HepG2 (cell line): ENCODE measurements around the gene NAPSA. TPM values are rescaled to one million over a fixed set of nuclear protein-coding genes. Genes with fewer than 3 reads are reported as not detected.

ENCODE experiments used
- ATRX ChIP-seq: sonication (generic); formaldehyde crosslinking; IDR thresholded peaks from 2 replicates; pipeline ENCODE4 v1.4.0; 2020; ENCODE audit warnings: missing genetic modification reagents, borderline replicate concordance
- FOSL2 ChIP-seq: sonication (generic); formaldehyde crosslinking; IDR thresholded peaks from 2 replicates; pipeline ENCODE4 v1.4.0; 2020; ENCODE audit warnings: missing genetic modification reagents
- ISL2 ChIP-seq: sonication (generic); formaldehyde crosslinking; IDR thresholded peaks from 2 replicates; pipeline ENCODE4 v1.5.0; 2020; ENCODE audit warnings: missing genetic modification reagents
- MIXL1 ChIP-seq: IDR thresholded peaks from 2 replicates; pipeline ENCODE4 v1.6.1; 2016
- NFIC ChIP-seq: IDR thresholded peaks from 2 replicates; pipeline ENCODE4 v1.6.1; 2012; ENCODE audit warnings: mild to moderate bottlenecking, low read length, inconsistent platforms
- NFRKB ChIP-seq: fragments of 450-650 bp; IDR thresholded peaks from 2 replicates; pipeline ENCODE4 v1.6.1; 2017
- SSRP1 ChIP-seq: IDR thresholded peaks from 2 replicates; pipeline ENCODE4 v1.6.1; 2016; ENCODE audit warnings: control low read depth
- TAF1 ChIP-seq: sonication (generic); formaldehyde crosslinking; IDR thresholded peaks from 2 replicates; pipeline ENCODE4 v1.4.0; 2020; ENCODE audit warnings: missing genetic modification reagents
- ZFX ChIP-seq: sonication (generic); formaldehyde crosslinking; IDR thresholded peaks from 2 replicates; pipeline ENCODE4 v1.4.0; 2020; ENCODE audit warnings: mild to moderate bottlenecking, low read depth, missing genetic modification reagents, moderate library complexity
- ZNF331 ChIP-seq: sonication (generic); formaldehyde crosslinking; IDR thresholded peaks from 2 replicates; pipeline ENCODE4 v1.4.0; 2020; ENCODE audit warnings: missing genetic modification reagents
- ZNF543 ChIP-seq: sonication (generic); formaldehyde crosslinking; IDR thresholded peaks from 2 replicates; pipeline ENCODE4 v1.4.0; 2020; ENCODE audit warnings: mild to moderate bottlenecking, missing genetic modification reagents
- ZNF790 ChIP-seq: sonication (generic); formaldehyde crosslinking; IDR thresholded peaks from 2 replicates; pipeline ENCODE4 v1.8.0; 2022; ENCODE audit warnings: missing genetic modification reagents, mild to moderate bottlenecking, borderline replicate concordance
- ZNF792 ChIP-seq: IDR thresholded peaks from 2 replicates; pipeline ENCODE4 v1.6.1; 2016
- polyA plus RNA-seq, 8 experiments: library from polyadenylated mRNA; depleted of rRNA in 3 of 8; stranded (reverse) in 7 of 8; unstranded in 1 of 8; fragments of >200 nt; fragmentation: Illumina TruSeq in 4 of 8; extraction: Trizol in 4 of 8; gene quantifications; 2 replicates each; pipeline versions ENCODE4 v1.2.1 to v1.2.3, GENCODE V29; 2011 to 2016; ENCODE audit warnings: low read depth in 4 of 8, missing spikeins in 1 of 8, mixed read lengths in 1 of 8; ENCODE audit not compliant: insufficient read depth in 1 of 8
- total RNA-seq, 5 experiments: library from RNA; depleted of rRNA; stranded (reverse); fragments of >200 nt; fragmentation: Illumina TruSeq; extraction: Trizol; gene quantifications; 2 replicates each; pipeline ENCODE4 v1.2.3, GENCODE V29; 2016; ENCODE audit warnings: low read depth in 1 of 5
- TF ChIP-seq, protein P1 (sequence below): sonication (generic); formaldehyde crosslinking; IDR thresholded peaks from 2 replicates; pipeline ENCODE4; 2020; ENCODE audit warnings: missing genetic modification reagents, mild to moderate bottlenecking, borderline replicate concordance
- TF ChIP-seq, protein P2 (sequence below): sonication (generic); formaldehyde crosslinking; IDR thresholded peaks from 2 replicates; pipeline ENCODE4 v1.8.0; 2022; ENCODE audit warnings: missing genetic modification reagents, mild to moderate bottlenecking, moderate library complexity, borderline replicate concordance
- TF ChIP-seq, protein P3 (sequence below): sonication (generic); formaldehyde crosslinking; IDR thresholded peaks from 2 replicates; pipeline ENCODE4 v1.4.0; 2020; ENCODE audit warnings: missing genetic modification reagents
- TF ChIP-seq, protein P4 (sequence below): sonication (generic); formaldehyde crosslinking; conservative IDR thresholded peaks from 2 replicates; pipeline ENCODE4 v1.4.0; 2020; ENCODE audit warnings: missing genetic modification reagents
- TF ChIP-seq, protein P5 (sequence below): sonication (generic); formaldehyde crosslinking; IDR thresholded peaks from 2 replicates; pipeline ENCODE4 v1.4.0; 2020; ENCODE audit warnings: missing genetic modification reagents; ENCODE audit errors: not compliant biosample characterization

NAPSA gene
- total and polyA plus RNA-seq, 2 of the 13 experiments (the other 11 are each of a cell fraction or from before 2014, with no cell fraction given), result not detected

DNA sequence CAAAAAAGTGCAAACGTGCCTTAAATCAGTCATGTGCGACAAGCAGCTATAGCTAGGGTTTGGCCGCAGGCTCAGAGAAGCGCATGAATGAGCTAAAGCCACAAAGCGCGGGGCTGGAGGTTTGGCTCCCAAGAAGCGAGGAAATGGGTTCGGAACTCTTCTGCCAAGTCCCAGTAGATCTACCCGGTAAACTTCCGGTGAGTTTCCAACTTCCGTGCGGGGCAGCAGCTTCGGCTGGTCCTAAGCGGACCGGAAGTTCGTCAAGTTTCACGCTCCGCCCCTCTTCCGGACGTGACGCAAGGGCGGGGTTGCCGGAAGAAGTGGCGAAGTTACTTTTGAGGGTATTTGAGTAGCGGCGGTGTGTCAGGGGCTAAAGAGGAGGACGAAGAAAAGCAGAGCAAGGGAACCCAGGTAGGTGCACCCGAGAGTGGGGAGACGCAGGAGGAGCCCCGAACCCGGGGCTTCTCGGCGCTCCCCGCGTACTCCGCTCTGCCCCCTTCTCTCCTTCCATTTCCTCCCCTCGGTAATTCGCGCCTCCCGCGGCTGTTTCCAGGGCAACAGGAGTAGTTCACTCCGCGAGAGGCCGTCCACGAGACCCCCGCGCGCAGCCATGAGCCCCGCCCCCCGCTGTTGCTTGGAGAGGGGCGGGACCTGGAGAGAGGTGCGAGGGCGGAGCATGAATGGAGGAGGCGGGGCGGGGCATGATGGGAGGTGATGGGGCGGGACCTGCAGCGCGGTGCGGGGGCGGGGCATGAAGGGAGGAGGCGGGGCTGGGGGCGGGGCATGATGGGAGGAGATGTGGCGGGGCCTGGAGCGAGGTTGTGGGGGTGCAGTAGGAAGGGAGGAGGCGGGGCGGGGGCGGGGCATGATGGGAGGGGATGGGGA, 11.0 kb upstream of the NAPSA start, which contains the start of gene NR1H2 (continued):
- TF ChIP-seq ZNF790 (CRISPR knock-in tag) (0 out of 2 replicates have a peak, but pooled peaks have one; percentile 52), ISL2 (CRISPR knock-in tag) (peak; percentile 67), NFRKB (no peak), ATRX (CRISPR knock-in tag) (no peak), NFIC (peak; percentile 49; the same call in 1 of the 2 replicates), TAF1 (CRISPR knock-in tag) (peak; percentile 75), FOSL2 (peak; percentile 30; the same call in 1 of the 2 replicates), MIXL1 (peak; percentile 73; the same call in 1 of the 2 replicates), ZNF792 (CRISPR knock-in tag) (peak; percentile 61), ZNF331 (CRISPR knock-in tag) (peak; percentile 75), ZFX (peak; percentile 35; the same call in 1 of the 2 replicates), ZNF543 (peak; percentile 79), SSRP1 (CRISPR knock-in tag) (0 out of 2 replicates have a peak, but pooled peaks have one; percentile 18)
- TF ChIP-seq, protein P1, sequence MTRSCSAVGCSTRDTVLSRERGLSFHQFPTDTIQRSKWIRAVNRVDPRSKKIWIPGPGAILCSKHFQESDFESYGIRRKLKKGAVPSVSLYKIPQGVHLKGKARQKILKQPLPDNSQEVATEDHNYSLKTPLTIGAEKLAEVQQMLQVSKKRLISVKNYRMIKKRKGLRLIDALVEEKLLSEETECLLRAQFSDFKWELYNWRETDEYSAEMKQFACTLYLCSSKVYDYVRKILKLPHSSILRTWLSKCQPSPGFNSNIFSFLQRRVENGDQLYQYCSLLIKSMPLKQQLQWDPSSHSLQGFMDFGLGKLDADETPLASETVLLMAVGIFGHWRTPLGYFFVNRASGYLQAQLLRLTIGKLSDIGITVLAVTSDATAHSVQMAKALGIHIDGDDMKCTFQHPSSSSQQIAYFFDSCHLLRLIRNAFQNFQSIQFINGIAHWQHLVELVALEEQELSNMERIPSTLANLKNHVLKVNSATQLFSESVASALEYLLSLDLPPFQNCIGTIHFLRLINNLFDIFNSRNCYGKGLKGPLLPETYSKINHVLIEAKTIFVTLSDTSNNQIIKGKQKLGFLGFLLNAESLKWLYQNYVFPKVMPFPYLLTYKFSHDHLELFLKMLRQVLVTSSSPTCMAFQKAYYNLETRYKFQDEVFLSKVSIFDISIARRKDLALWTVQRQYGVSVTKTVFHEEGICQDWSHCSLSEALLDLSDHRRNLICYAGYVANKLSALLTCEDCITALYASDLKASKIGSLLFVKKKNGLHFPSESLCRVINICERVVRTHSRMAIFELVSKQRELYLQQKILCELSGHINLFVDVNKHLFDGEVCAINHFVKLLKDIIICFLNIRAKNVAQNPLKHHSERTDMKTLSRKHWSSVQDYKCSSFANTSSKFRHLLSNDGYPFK (CRISPR knock-in tag), result peak; percentile 90; the same call in 1 of the 2 replicates
- TF ChIP-seq, protein P2, sequence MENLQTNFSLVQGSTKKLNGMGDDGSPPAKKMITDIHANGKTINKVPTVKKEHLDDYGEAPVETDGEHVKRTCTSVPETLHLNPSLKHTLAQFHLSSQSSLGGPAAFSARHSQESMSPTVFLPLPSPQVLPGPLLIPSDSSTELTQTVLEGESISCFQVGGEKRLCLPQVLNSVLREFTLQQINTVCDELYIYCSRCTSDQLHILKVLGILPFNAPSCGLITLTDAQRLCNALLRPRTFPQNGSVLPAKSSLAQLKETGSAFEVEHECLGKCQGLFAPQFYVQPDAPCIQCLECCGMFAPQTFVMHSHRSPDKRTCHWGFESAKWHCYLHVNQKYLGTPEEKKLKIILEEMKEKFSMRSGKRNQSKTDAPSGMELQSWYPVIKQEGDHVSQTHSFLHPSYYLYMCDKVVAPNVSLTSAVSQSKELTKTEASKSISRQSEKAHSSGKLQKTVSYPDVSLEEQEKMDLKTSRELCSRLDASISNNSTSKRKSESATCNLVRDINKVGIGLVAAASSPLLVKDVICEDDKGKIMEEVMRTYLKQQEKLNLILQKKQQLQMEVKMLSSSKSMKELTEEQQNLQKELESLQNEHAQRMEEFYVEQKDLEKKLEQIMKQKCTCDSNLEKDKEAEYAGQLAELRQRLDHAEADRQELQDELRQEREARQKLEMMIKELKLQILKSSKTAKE (CRISPR knock-in tag), result no peak
- TF ChIP-seq, protein P3, sequence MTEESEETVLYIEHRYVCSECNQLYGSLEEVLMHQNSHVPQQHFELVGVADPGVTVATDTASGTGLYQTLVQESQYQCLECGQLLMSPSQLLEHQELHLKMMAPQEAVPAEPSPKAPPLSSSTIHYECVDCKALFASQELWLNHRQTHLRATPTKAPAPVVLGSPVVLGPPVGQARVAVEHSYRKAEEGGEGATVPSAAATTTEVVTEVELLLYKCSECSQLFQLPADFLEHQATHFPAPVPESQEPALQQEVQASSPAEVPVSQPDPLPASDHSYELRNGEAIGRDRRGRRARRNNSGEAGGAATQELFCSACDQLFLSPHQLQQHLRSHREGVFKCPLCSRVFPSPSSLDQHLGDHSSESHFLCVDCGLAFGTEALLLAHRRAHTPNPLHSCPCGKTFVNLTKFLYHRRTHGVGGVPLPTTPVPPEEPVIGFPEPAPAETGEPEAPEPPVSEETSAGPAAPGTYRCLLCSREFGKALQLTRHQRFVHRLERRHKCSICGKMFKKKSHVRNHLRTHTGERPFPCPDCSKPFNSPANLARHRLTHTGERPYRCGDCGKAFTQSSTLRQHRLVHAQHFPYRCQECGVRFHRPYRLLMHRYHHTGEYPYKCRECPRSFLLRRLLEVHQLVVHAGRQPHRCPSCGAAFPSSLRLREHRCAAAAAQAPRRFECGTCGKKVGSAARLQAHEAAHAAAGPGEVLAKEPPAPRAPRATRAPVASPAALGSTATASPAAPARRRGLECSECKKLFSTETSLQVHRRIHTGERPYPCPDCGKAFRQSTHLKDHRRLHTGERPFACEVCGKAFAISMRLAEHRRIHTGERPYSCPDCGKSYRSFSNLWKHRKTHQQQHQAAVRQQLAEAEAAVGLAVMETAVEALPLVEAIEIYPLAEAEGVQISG (CRISPR knock-in tag), result peak; percentile 95
- TF ChIP-seq, protein P4, sequence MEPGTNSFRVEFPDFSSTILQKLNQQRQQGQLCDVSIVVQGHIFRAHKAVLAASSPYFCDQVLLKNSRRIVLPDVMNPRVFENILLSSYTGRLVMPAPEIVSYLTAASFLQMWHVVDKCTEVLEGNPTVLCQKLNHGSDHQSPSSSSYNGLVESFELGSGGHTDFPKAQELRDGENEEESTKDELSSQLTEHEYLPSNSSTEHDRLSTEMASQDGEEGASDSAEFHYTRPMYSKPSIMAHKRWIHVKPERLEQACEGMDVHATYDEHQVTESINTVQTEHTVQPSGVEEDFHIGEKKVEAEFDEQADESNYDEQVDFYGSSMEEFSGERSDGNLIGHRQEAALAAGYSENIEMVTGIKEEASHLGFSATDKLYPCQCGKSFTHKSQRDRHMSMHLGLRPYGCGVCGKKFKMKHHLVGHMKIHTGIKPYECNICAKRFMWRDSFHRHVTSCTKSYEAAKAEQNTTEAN (CRISPR knock-in tag), result no peak
- TF ChIP-seq, protein P5, sequence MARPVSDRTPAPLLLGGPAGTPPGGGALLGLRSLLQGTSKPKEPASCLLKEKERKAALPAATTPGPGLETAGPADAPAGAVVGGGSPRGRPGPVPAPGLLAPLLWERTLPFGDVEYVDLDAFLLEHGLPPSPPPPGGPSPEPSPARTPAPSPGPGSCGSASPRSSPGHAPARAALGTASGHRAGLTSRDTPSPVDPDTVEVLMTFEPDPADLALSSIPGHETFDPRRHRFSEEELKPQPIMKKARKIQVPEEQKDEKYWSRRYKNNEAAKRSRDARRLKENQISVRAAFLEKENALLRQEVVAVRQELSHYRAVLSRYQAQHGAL, result no peak
